ENCODE measurements around the gene MAML1. TPM values are rescaled to one million over a fixed set of nuclear protein-coding genes. Genes with fewer than 3 reads are reported as not detected.

Gene MAML1
- total and polyA plus RNA-seq, 4 donors, result 2.2 to 7.6 (median 6.3) TPM

DNA sequence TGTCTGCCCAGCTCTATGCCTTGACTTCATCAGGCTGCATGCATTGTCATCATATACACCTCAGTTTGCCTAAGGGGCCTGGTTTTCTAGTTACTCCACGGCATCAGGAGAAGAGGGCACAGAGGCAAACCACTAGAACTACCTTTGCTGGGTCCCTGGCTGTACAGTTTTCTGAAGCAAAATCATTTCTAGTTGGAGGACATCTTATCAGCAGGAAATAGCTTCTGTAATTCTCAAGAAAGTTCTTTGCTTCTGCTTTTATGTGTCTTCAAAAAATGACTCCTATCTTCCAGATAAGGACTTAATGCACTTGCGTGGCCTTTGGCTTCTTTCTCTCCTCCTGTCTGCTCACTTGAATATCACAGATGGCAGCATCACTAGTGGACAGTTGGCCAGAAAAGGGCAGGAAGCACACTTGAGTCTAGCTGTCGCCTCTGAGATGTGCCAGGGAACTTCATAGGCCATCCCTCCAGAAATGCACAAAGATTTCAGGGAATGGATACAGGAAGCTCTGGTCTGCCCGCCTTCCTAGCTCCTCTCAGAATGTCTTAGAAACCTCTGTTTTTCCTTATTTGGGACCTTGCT is 38.8 kb downstream of the MAML1 start:
- H3K4me3 ChIP-seq (ENCODE audit: low read depth in 1 of 3, low read length in 3 of 3), result no peak overlapping the region
- DNase-seq (ENCODE audit: low spot score), result no peak
- WGBS, result 78% methylated on average over 4 of the region's 4 CpGs
- peaks cover under 1 to 23% (median 15%) of the 10 kb centered on the region in 4 donors for H3K4me1 ChIP-seq (ENCODE audit: control insufficient read depth in 4 of 4, insufficient read depth in 4 of 4, low read length in 3 of 4)
- TF ChIP-seq EGR1 (IDR thresholded peaks at IDR 0.05; ENCODE audit: low read depth in 2 of 2) (no peak), RAD21 (IDR thresholded peaks at IDR 0.05) (no peak), FOXA1 (IDR thresholded peaks at IDR 0.05) (no peak), FOXA2 (IDR thresholded peaks at IDR 0.05) (no peak), NR2F2 (IDR thresholded peaks at IDR 0.05) (peak; percentile 12)
- TF ChIP-seq, protein P1, sequence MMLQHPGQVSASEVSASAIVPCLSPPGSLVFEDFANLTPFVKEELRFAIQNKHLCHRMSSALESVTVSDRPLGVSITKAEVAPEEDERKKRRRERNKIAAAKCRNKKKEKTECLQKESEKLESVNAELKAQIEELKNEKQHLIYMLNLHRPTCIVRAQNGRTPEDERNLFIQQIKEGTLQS (IDR thresholded peaks at IDR 0.05), result no peak
- TF ChIP-seq, protein P2, sequence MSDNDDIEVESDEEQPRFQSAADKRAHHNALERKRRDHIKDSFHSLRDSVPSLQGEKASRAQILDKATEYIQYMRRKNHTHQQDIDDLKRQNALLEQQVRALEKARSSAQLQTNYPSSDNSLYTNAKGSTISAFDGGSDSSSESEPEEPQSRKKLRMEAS (IDR thresholded peaks at IDR 0.05), result no peak
- no peak overlapping the region for H3K27ac ChIP-seq (ENCODE audit: low read depth in 1 of 2, low read length in 2 of 2)
- peaks cover 15 to 54% (median 51%) of the 10 kb centered on the region in 4 donors for H3K36me3 ChIP-seq (ENCODE audit: control insufficient read depth in 4 of 4, insufficient read depth in 3 of 4, low read depth in 1 of 4, low read length in 3 of 4)
- no peak overlapping the region for H3K9ac ChIP-seq (ENCODE audit: low read depth in 1 of 2, low read length in 2 of 2)
- H3K9me3 ChIP-seq (ENCODE audit: control insufficient read depth in 4 of 4, low read length in 3 of 4), result no peaks in the 10 kb centered on the region
- no peaks in the 10 kb centered on the region for H3K27me3 ChIP-seq (ENCODE audit: control insufficient read depth in 4 of 4, insufficient read depth in 4 of 4, low read length in 3 of 4)

DNA sequence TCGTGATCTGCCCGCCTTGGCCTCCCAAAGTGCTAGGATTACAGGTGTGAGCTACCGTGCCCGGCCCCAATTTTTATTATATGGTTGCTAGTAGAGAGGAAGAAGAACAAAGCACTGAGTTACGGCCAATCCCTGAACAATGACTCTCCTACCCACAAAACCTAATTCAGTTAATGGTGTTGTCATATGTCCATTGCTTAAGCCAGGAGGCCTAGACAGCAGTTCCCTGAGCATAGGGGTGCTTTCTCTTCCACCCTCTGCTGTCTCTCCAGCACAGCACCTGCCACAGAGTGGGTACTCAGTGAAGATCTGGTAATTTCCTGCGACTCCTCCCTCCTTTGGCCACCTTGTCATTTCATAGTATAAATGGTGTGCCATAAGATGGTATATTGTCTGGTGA is 39.7 kb downstream of the MAML1 start:
- H3K9me3 ChIP-seq (ENCODE audit: control insufficient read depth in 4 of 4, low read length in 3 of 4), result no peaks in the 10 kb centered on the region
- H3K36me3 ChIP-seq (ENCODE audit: control insufficient read depth in 4 of 4, insufficient read depth in 3 of 4, low read depth in 1 of 4, low read length in 3 of 4), result peaks cover 15 to 57% (median 50%) of the 10 kb centered on the region in 4 donors
- H3K4me1 ChIP-seq (ENCODE audit: control insufficient read depth in 4 of 4, insufficient read depth in 4 of 4, low read length in 3 of 4), result peaks cover 0 to 13% (median 7%) of the 10 kb centered on the region in 4 donors
- no peak overlapping the region for H3K27ac ChIP-seq (ENCODE audit: low read depth in 1 of 2, low read length in 2 of 2)
- DNase-seq (ENCODE audit: low spot score), result no peak
- TF ChIP-seq, protein P3, sequence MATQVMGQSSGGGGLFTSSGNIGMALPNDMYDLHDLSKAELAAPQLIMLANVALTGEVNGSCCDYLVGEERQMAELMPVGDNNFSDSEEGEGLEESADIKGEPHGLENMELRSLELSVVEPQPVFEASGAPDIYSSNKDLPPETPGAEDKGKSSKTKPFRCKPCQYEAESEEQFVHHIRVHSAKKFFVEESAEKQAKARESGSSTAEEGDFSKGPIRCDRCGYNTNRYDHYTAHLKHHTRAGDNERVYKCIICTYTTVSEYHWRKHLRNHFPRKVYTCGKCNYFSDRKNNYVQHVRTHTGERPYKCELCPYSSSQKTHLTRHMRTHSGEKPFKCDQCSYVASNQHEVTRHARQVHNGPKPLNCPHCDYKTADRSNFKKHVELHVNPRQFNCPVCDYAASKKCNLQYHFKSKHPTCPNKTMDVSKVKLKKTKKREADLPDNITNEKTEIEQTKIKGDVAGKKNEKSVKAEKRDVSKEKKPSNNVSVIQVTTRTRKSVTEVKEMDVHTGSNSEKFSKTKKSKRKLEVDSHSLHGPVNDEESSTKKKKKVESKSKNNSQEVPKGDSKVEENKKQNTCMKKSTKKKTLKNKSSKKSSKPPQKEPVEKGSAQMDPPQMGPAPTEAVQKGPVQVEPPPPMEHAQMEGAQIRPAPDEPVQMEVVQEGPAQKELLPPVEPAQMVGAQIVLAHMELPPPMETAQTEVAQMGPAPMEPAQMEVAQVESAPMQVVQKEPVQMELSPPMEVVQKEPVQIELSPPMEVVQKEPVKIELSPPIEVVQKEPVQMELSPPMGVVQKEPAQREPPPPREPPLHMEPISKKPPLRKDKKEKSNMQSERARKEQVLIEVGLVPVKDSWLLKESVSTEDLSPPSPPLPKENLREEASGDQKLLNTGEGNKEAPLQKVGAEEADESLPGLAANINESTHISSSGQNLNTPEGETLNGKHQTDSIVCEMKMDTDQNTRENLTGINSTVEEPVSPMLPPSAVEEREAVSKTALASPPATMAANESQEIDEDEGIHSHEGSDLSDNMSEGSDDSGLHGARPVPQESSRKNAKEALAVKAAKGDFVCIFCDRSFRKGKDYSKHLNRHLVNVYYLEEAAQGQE (IDR thresholded peaks at IDR 0.05), result no peak
- TF ChIP-seq FOXA1 (IDR thresholded peaks at IDR 0.05) (no peak), YY1 (IDR thresholded peaks at IDR 0.05) (no peak), GABPA (IDR thresholded peaks at IDR 0.05 in 1 of 2, conservative IDR thresholded peaks at IDR 0.05 in 1 of 2) (no peak), RXRA (IDR thresholded peaks at IDR 0.05) (no peak), HNF4A (conservative IDR thresholded peaks at IDR 0.05) (no peak), EGR1 (IDR thresholded peaks at IDR 0.05; ENCODE audit: low read depth in 2 of 2) (no peak), RAD21 (IDR thresholded peaks at IDR 0.05) (no peak)
- TF ChIP-seq, protein P2 (IDR thresholded peaks at IDR 0.05), result no peak
- H3K9ac ChIP-seq (ENCODE audit: low read depth in 1 of 2, low read length in 2 of 2), result no peak overlapping the region
- 92% methylated on average over 6 of the region's 6 CpGs for WGBS
- no peak overlapping the region for H3K4me3 ChIP-seq (ENCODE audit: low read depth in 1 of 3, low read length in 3 of 3)
- H3K27me3 ChIP-seq (ENCODE audit: control insufficient read depth in 4 of 4, insufficient read depth in 4 of 4, low read length in 3 of 4), result no peaks in the 10 kb centered on the region

DNA sequence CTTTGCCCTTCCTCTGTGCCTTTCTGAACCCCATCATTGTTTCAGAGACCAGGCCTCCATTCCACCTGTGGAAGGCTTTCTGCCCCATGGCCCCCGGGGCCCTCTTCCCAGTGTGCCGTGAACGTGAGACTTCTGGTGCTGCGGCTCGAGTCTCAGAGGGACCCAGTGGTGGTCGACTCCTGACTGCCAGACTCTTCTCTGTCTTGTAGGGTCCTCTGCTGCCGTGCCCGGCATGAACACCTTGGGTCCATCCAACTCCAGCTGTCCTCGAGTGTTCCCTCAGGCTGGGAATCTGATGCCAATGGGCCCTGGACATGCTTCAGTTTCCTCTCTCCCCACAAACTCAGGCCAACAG is 41.0 kb downstream of the MAML1 start:
- WGBS, result 98% methylated on average over 9 of the region's 9 CpGs
- TF ChIP-seq FOXA2 (IDR thresholded peaks at IDR 0.05) (no peak), HNF4A (conservative IDR thresholded peaks at IDR 0.05) (no peak), TAF1 (conservative IDR thresholded peaks at IDR 0.05) (no peak)
- no peaks in the 10 kb centered on the region for H3K27me3 ChIP-seq (ENCODE audit: control insufficient read depth in 4 of 4, insufficient read depth in 4 of 4, low read length in 3 of 4)
- DNase-seq (ENCODE audit: low spot score), result no peak
- H3K27ac ChIP-seq (ENCODE audit: low read depth in 1 of 2, low read length in 2 of 2), result no peak overlapping the region
- peaks cover 15 to 63% (median 53%) of the 10 kb centered on the region in 4 donors for H3K36me3 ChIP-seq (ENCODE audit: control insufficient read depth in 4 of 4, insufficient read depth in 3 of 4, low read depth in 1 of 4, low read length in 3 of 4)
- no peak overlapping the region for H3K4me3 ChIP-seq (ENCODE audit: low read depth in 1 of 3, low read length in 3 of 3)
- peaks cover 0 to 4% (median 1%) of the 10 kb centered on the region in 4 donors for H3K4me1 ChIP-seq (ENCODE audit: control insufficient read depth in 4 of 4, insufficient read depth in 4 of 4, low read length in 3 of 4)
- no peak overlapping the region for H3K9ac ChIP-seq (ENCODE audit: low read depth in 1 of 2, low read length in 2 of 2)
- no peaks in the 10 kb centered on the region for H3K9me3 ChIP-seq (ENCODE audit: control insufficient read depth in 4 of 4, low read length in 3 of 4)
